Trophoblast cell (in vitro differentiated cells and primary cell): Measurements from ENCODE around the gene LRFN2.

Experiments used
- DNase-seq, 2 donors: peaks; one replicate each; pipeline ENCODE4 v3.0.0-alpha.2; 2016
- H2AFZ ChIP-seq: 2 replicates; pipeline ENCODE4 v1.6.1; 2013; ENCODE audit warnings: low read length, moderate library complexity, mild to moderate bottlenecking; ENCODE audit not compliant: insufficient read depth, poor library complexity
- H2AK5ac ChIP-seq: 2 replicates; pipeline ENCODE4 v1.6.1; 2013; ENCODE audit warnings: mild to moderate bottlenecking, low read length
- H2BK120ac ChIP-seq: 2 replicates; pipeline ENCODE4 v1.6.1; 2013; ENCODE audit warnings: low read length, mild to moderate bottlenecking, moderate library complexity; ENCODE audit not compliant: insufficient read depth, poor library complexity
- H2BK12ac ChIP-seq: 2 replicates; pipeline ENCODE4 v1.6.1; 2013; ENCODE audit warnings: mild to moderate bottlenecking, low read length, moderate library complexity
- H2BK5ac ChIP-seq: 2 replicates; pipeline ENCODE4 v1.6.1; 2013; ENCODE audit warnings: low read length, low read depth, moderate library complexity, mild to moderate bottlenecking; ENCODE audit not compliant: poor library complexity
- H3K14ac ChIP-seq: 2 replicates; pipeline ENCODE4 v1.6.1; 2013; ENCODE audit warnings: mild to moderate bottlenecking, low read length
- H3K18ac ChIP-seq: 2 replicates; pipeline ENCODE4 v1.6.1; 2013; ENCODE audit warnings: mild to moderate bottlenecking, low read length
- H3K23ac ChIP-seq: 2 replicates; pipeline ENCODE4 v1.6.1; 2013; ENCODE audit warnings: low read length
- H3K27ac ChIP-seq: 2 replicates; pipeline ENCODE4 v1.5.1; 2013; ENCODE audit warnings: low read depth, mild to moderate bottlenecking, inconsistent platforms, low read length, moderate library complexity
- H3K27me3 ChIP-seq: 2 replicates; pipeline ENCODE4 v1.6.1; 2013; ENCODE audit warnings: inconsistent platforms, mild to moderate bottlenecking, low read length, moderate library complexity; ENCODE audit not compliant: insufficient read depth
- H3K36me3 ChIP-seq, 2 experiments: 1 replicate in 1 of 2; 2 replicates in 1 of 2; pipeline ENCODE4 v1.6.1; 2013; ENCODE audit warnings: low read length in 2 of 2, mild to moderate bottlenecking in 2 of 2, moderate library complexity in 1 of 2; ENCODE audit not compliant: insufficient read depth in 2 of 2, control insufficient read depth in 1 of 2
- H3K4ac ChIP-seq: 2 replicates; pipeline ENCODE4 v1.6.1; 2013; ENCODE audit warnings: low read depth, mild to moderate bottlenecking, low read length, moderate library complexity
- H3K4me1 ChIP-seq, 2 experiments: 1 replicate in 1 of 2; 2 replicates in 1 of 2; pipeline ENCODE4 v1.6.1; 2013; ENCODE audit warnings: low read length in 2 of 2, mild to moderate bottlenecking in 2 of 2, moderate library complexity in 1 of 2; ENCODE audit not compliant: insufficient read depth in 2 of 2, control insufficient read depth in 1 of 2
- H3K4me2 ChIP-seq: 2 replicates; pipeline ENCODE4 v1.6.1; 2013; ENCODE audit warnings: inconsistent platforms, mild to moderate bottlenecking, low read length, moderate library complexity
- H3K4me3 ChIP-seq: 2 replicates; pipeline ENCODE4 v1.5.1; 2013; ENCODE audit warnings: mild to moderate bottlenecking, low read depth, low read length, inconsistent platforms
- H3K79me1 ChIP-seq: one replicate; pipeline ENCODE4 v1.6.1; 2013; ENCODE audit warnings: low read length
- H3K79me2 ChIP-seq: 2 replicates; pipeline ENCODE4 v1.6.1; 2013; ENCODE audit warnings: low read length, mild to moderate bottlenecking; ENCODE audit not compliant: control insufficient read depth, insufficient read depth, poor library complexity
- H3K9ac ChIP-seq: 2 replicates; pipeline ENCODE4 v1.6.1; 2013; ENCODE audit warnings: mild to moderate bottlenecking, low read length
- H3K9me3 ChIP-seq: 2 replicates; pipeline ENCODE4 v1.6.1; 2013; ENCODE audit warnings: low read depth, mild to moderate bottlenecking, control low read depth, inconsistent platforms, low read length; ENCODE audit not compliant: insufficient read depth
- H4K12ac ChIP-seq: 2 replicates; pipeline ENCODE4 v1.6.1; 2013; ENCODE audit warnings: low read depth, mild to moderate bottlenecking, low read length, moderate library complexity
- H4K8ac ChIP-seq: 2 replicates; pipeline ENCODE4 v1.6.1; 2013; ENCODE audit warnings: low read depth, mild to moderate bottlenecking, low read length, moderate library complexity
- H4K91ac ChIP-seq: one replicate; pipeline ENCODE4 v1.6.1; 2013; ENCODE audit warnings: low read depth, mild to moderate bottlenecking, low read length, moderate library complexity
- WGBS: extraction: QIAGEN DNeasy Blood & Tissue Kit; methylation state at CpG from one replicate; pipeline ENCODE4 v1.1.7; 2013; ENCODE audit warnings: missing lambda C conversion rate; ENCODE audit not compliant: insufficient read length, insufficient coverage; ENCODE audit errors: extremely low coverage; 5-methylcytosine and 5-hydroxymethylcytosine counted together

Gene LRFN2

DNA sequence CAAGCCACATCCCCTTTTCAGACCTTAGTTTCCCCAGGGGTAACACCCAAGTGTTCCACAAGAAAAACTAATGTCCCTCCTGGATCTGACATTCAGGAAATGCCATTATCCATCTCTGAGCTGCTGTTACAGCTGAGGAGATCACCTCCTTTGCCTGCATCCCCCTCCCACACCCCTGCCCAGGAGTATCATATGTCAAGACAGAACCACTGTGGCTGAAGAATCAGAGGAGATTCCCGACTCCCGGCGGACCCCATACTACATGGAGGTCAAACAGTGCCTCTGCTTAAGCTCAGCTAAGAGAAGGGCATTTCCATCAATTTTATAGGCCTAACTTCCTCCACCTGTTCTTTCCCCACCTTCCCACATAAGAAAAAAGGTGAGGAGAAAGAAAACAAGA is 36.8 kb upstream of the LRFN2 start:
- no peak for DNase-seq
- H3K9me3 ChIP-seq: no peaks in the 10 kb centered on the region
- no peak overlapping the region for H3K14ac ChIP-seq
- no peak overlapping the region for H2AFZ ChIP-seq
- H3K4me1 ChIP-seq: peaks cover 12 to 14% of the 10 kb centered on the region in 2 experiments
- no peak overlapping the region for H3K4me2 ChIP-seq
- no peak overlapping the region for H3K9ac ChIP-seq
- no peaks in the 10 kb centered on the region for H3K36me3 ChIP-seq
- H3K18ac ChIP-seq: no peak overlapping the region
- no peak overlapping the region for H3K4ac ChIP-seq
- no peak overlapping the region for H4K12ac ChIP-seq
- no peaks in the 10 kb centered on the region for H3K79me1 ChIP-seq
- no peak overlapping the region for H4K91ac ChIP-seq
- no peaks in the 10 kb centered on the region for H3K79me2 ChIP-seq
- H2BK12ac ChIP-seq: no peak overlapping the region
- no peak overlapping the region for H2AK5ac ChIP-seq
- H3K27ac ChIP-seq: no peak overlapping the region
- no peak overlapping the region for H3K4me3 ChIP-seq
- no CpG with 5 or more reads among the region's 3 CpGs for WGBS
- no peak overlapping the region for H2BK120ac ChIP-seq
- no peaks in the 10 kb centered on the region for H3K27me3 ChIP-seq
- H4K8ac ChIP-seq: no peak overlapping the region
- H2BK5ac ChIP-seq: no peak overlapping the region
- no peak overlapping the region for H3K23ac ChIP-seq

GRCh38 chr6:40623178-40623577 is 36.0 kb upstream of the LRFN2 start:
- H2BK5ac ChIP-seq: no peak overlapping the region
- no peak overlapping the region for H3K4ac ChIP-seq
- H3K27ac ChIP-seq: no peak overlapping the region
- no peaks in the 10 kb centered on the region for H3K79me1 ChIP-seq
- H2AK5ac ChIP-seq: no peak overlapping the region
- no peaks in the 10 kb centered on the region for H3K79me2 ChIP-seq
- DNase-seq: no peak
- no CpG with 5 or more reads among the region's 5 CpGs for WGBS
- H3K4me2 ChIP-seq: no peak overlapping the region
- no peak overlapping the region for H2BK12ac ChIP-seq
- H3K27me3 ChIP-seq: no peaks in the 10 kb centered on the region
- H3K23ac ChIP-seq: no peak overlapping the region
- peaks cover 12 to 14% of the 10 kb centered on the region in 2 experiments for H3K4me1 ChIP-seq
- no peak overlapping the region for H2AFZ ChIP-seq
- H3K36me3 ChIP-seq: no peaks in the 10 kb centered on the region
- H4K91ac ChIP-seq: no peak overlapping the region
- H3K9ac ChIP-seq: no peak overlapping the region
- H4K8ac ChIP-seq: no peak overlapping the region
- no peak overlapping the region for H2BK120ac ChIP-seq
- H3K4me3 ChIP-seq: no peak overlapping the region
- no peaks in the 10 kb centered on the region for H3K9me3 ChIP-seq
- no peak overlapping the region for H4K12ac ChIP-seq
- no peak overlapping the region for H3K14ac ChIP-seq
- H3K18ac ChIP-seq: no peak overlapping the region

DNA sequence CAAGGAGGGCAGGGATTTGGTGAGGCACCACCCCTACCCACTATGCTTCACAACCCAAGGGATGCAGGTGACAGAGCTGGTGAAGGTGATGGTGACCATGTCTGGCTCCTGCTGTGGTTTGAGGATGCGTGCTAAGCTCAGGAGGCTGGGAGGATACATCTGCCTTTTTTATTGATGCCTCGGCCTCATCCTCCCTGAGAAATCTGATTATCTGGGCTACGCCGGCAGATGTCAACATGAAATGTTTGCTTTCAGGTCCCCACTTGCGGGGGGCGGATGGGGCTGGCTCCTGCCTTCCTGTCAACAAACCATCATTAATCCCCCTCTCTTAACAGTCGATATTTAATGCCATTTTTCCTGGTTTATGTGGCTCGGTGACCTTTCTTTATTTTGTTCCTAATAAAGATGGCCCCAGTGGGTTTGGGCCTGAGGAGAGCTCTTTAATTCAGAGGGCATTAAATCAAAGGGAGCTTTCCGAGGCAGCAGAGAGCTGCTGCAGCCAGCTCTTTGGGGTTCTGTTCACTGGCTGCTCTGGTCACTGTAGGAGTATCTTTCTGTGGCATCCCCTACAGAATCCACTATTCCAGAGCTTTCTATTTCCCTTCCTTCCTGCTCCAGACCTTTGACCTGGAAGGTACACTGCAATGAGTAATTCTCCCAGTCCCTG is 33.5 kb upstream of the LRFN2 start:
- H3K4ac ChIP-seq: no peak overlapping the region
- H3K79me2 ChIP-seq: no peaks in the 10 kb centered on the region
- no peak overlapping the region for H2BK12ac ChIP-seq
- H2AK5ac ChIP-seq: no peak overlapping the region
- no peak overlapping the region for H3K14ac ChIP-seq
- peaks cover 2 to 5% of the 10 kb centered on the region in 2 experiments for H3K4me1 ChIP-seq
- H3K18ac ChIP-seq: no peak overlapping the region
- no peak overlapping the region for H4K91ac ChIP-seq
- H4K8ac ChIP-seq: no peak overlapping the region
- H3K4me2 ChIP-seq: no peak overlapping the region
- no peak overlapping the region for H2AFZ ChIP-seq
- H3K27me3 ChIP-seq: no peaks in the 10 kb centered on the region
- no peaks in the 10 kb centered on the region for H3K79me1 ChIP-seq
- H2BK5ac ChIP-seq: no peak overlapping the region
- no peak overlapping the region for H3K4me3 ChIP-seq
- WGBS: no CpG with 5 or more reads among the region's 9 CpGs
- no peak overlapping the region for H2BK120ac ChIP-seq
- no peaks in the 10 kb centered on the region for H3K36me3 ChIP-seq
- no peak overlapping the region for H3K23ac ChIP-seq
- no peak overlapping the region for H4K12ac ChIP-seq
- no peaks in the 10 kb centered on the region for H3K9me3 ChIP-seq
- DNase-seq: no peak
- H3K9ac ChIP-seq: no peak overlapping the region
- no peak overlapping the region for H3K27ac ChIP-seq

- no peak overlapping the region for H3K4ac ChIP-seq
- no CpG with 5 or more reads among the region's 6 CpGs for WGBS
- H3K27me3 ChIP-seq: no peaks in the 10 kb centered on the region
- H3K79me2 ChIP-seq: no peaks in the 10 kb centered on the region
- H2BK5ac ChIP-seq: no peak overlapping the region
- no peak overlapping the region for H3K4me3 ChIP-seq
- no peak overlapping the region for H3K14ac ChIP-seq
- H4K8ac ChIP-seq: no peak overlapping the region
- no peak overlapping the region for H3K4me2 ChIP-seq
- H3K4me1 ChIP-seq: no peaks in the 10 kb centered on the region
- no peak overlapping the region for H4K12ac ChIP-seq
- no peaks in the 10 kb centered on the region for H3K36me3 ChIP-seq
- no peak overlapping the region for H3K18ac ChIP-seq
- H2BK120ac ChIP-seq: no peak overlapping the region
- no peak overlapping the region for H4K91ac ChIP-seq
- H2AFZ ChIP-seq: no peak overlapping the region
- H3K79me1 ChIP-seq: no peaks in the 10 kb centered on the region
- no peak overlapping the region for H3K9ac ChIP-seq
- no peak overlapping the region for H3K23ac ChIP-seq
- H3K27ac ChIP-seq: no peak overlapping the region
- H3K9me3 ChIP-seq: no peaks in the 10 kb centered on the region
- no peak overlapping the region for H2BK12ac ChIP-seq
- DNase-seq: no peak
- no peak overlapping the region for H2AK5ac ChIP-seq
These were observed 27.5 kb upstream of the LRFN2 start for GRCh38 chr6:40614671-40615070.
